Fibroblast of lung (primary cell): Measurements from ENCODE around the gene MIEN1. TPM values are rescaled to one million over a fixed set of nuclear protein-coding genes. Genes with fewer than 3 reads are reported as not detected.

ENCODE experiments used
- DNase-seq, 2 donors: peaks; one replicate each; pipeline versions ENCODE4 v3.0.0 to v3.0.0-alpha.2; 2010; ENCODE audit warnings: low read depth in 2 of 2
- H2AFZ ChIP-seq: 2 replicates; pipeline ENCODE4 v1.5.1; 2012; ENCODE audit warnings: low read length, control low read depth, inconsistent platforms
- H3K27ac ChIP-seq: 2 replicates; pipeline ENCODE4 v1.5.1; 2011; ENCODE audit warnings: low read length, control low read depth; ENCODE audit not compliant: insufficient read depth
- H3K27me3 ChIP-seq: 2 replicates; pipeline ENCODE4 v1.5.1; 2011; ENCODE audit warnings: mild to moderate bottlenecking, low read length; ENCODE audit not compliant: control insufficient read depth, insufficient read depth
- H3K36me3 ChIP-seq: 2 replicates; pipeline ENCODE4 v1.5.1; 2011; ENCODE audit warnings: low read length; ENCODE audit not compliant: control insufficient read depth, insufficient read depth
- H3K4me1 ChIP-seq: 2 replicates; pipeline ENCODE4 v1.5.1; 2011; ENCODE audit warnings: low read length; ENCODE audit not compliant: control insufficient read depth, insufficient read depth; ENCODE audit errors: extremely low read depth
- H3K4me2 ChIP-seq: 2 replicates; pipeline ENCODE4 v1.5.1; 2011; ENCODE audit warnings: low read length, control low read depth; ENCODE audit not compliant: insufficient read depth; ENCODE audit errors: extremely low read depth
- H3K4me3 ChIP-seq, 4 experiments: fragments of 200-600 bp in 1 of 4; sonication (generic) in 1 of 4; replicated peaks in 1 of 4; 2 replicates each; pipeline ENCODE4 v1.5.1; 2011 to 2016; ENCODE audit warnings: low read length in 4 of 4, low read depth in 3 of 4, mild to moderate bottlenecking in 3 of 4, control low read depth in 2 of 4, inconsistent platforms in 1 of 4, mixed read lengths in 1 of 4; ENCODE audit not compliant: insufficient read depth in 1 of 4; ENCODE audit errors: control extremely low read depth in 1 of 4
- H3K79me2 ChIP-seq: 2 replicates; pipeline ENCODE4 v1.5.1; 2012; ENCODE audit warnings: mild to moderate bottlenecking, low read length, inconsistent platforms; ENCODE audit not compliant: control insufficient read depth, insufficient read depth
- H3K9ac ChIP-seq: 2 replicates; pipeline ENCODE4 v1.5.1; 2011; ENCODE audit warnings: mild to moderate bottlenecking, low read length, control low read depth; ENCODE audit not compliant: insufficient read depth
- H3K9me3 ChIP-seq: 2 replicates; pipeline ENCODE4 v1.5.1; 2012; ENCODE audit warnings: low read depth, low read length; ENCODE audit not compliant: control insufficient read depth, insufficient read depth
- H4K20me1 ChIP-seq: 2 replicates; pipeline ENCODE4 v1.5.1; 2011; ENCODE audit warnings: low read length; ENCODE audit not compliant: control insufficient read depth, insufficient read depth; ENCODE audit errors: extremely low read depth
- CTCF ChIP-seq, 2 donors: IDR thresholded peaks in 1 of 2; conservative IDR thresholded peaks in 1 of 2; 1 replicate in 1 of 2; 2 replicates in 1 of 2; pipeline ENCODE4 v1.5.1; 2011 to 2012; ENCODE audit warnings: low read length in 2 of 2, control low read depth in 1 of 2, inconsistent platforms in 1 of 2, low read depth in 1 of 2, mild to moderate bottlenecking in 1 of 2
- EZH2 ChIP-seq: IDR thresholded peaks from 2 replicates; pipeline ENCODE4 v1.5.1; 2012; ENCODE audit warnings: low read length, control low read depth, mild to moderate bottlenecking; ENCODE audit errors: missing control alignments
- polyA plus RNA-seq, 2 donors: library from polyadenylated mRNA; depleted of rRNA in 1 of 2; stranded (reverse) in 1 of 2; unstranded in 1 of 2; fragments of >200 nt; gene quantifications; 2 replicates each; pipeline ENCODE4 v1.2.1, GENCODE V29; 2011 to 2012; ENCODE audit warnings: missing spikeins in 1 of 2
- total RNA-seq: library from RNA; depleted of rRNA; stranded (reverse); fragments of >200 nt; gene quantifications from 2 replicates; pipeline ENCODE4 v1.2.1, GENCODE V29; 2014

Gene MIEN1
- total and polyA plus RNA-seq, 2 donors (not counting 1 experiment from before 2014, with no cell fraction given) = 25.6 to 58.0 TPM

- Histone ChIP-seq H3K4me2 (no peak overlapping the region), H3K4me3 (no peak overlapping the region), H3K27ac (no peak overlapping the region), H3K9me3 (no peaks in the 10 kb centered on the region), H4K20me1 (no peaks in the 10 kb centered on the region), H3K27me3 (peaks cover 2% of the 10 kb centered on the region), H3K36me3 (no peaks in the 10 kb centered on the region), H2AFZ (no peak overlapping the region), H3K9ac (no peak overlapping the region), H3K4me1 (no peaks in the 10 kb centered on the region), H3K79me2 (no peaks in the 10 kb centered on the region)
- TF ChIP-seq CTCF (conservative IDR thresholded peaks at IDR 0.05 in 1 of 2, IDR thresholded peaks at IDR 0.05 in 1 of 2; ENCODE audit: low read depth in 1 of 2, low read length in 2 of 2) (no peak), EZH2 (no peak)
- DNase-seq = no peak
Measured at GRCh38 chr17:39747745-39748144, 17.4 kb upstream of the MIEN1 start.

- Histone ChIP-seq H3K4me1 (no peaks in the 10 kb centered on the region), H3K4me3 (no peak overlapping the region), H3K9ac (no peak overlapping the region), H3K79me2 (no peaks in the 10 kb centered on the region), H3K27ac (no peak overlapping the region), H3K36me3 (no peaks in the 10 kb centered on the region), H3K27me3 (peaks cover 2% of the 10 kb centered on the region), H3K9me3 (no peaks in the 10 kb centered on the region), H3K4me2 (no peak overlapping the region), H2AFZ (no peak overlapping the region), H4K20me1 (no peaks in the 10 kb centered on the region)
- TF ChIP-seq CTCF (conservative IDR thresholded peaks at IDR 0.05 in 1 of 2, IDR thresholded peaks at IDR 0.05 in 1 of 2; ENCODE audit: low read depth in 1 of 2, low read length in 2 of 2) = no peak
- no peak for TF ChIP-seq EZH2
- no peak for DNase-seq
Measured at GRCh38 chr17:39746145-39746461, 15.8 kb upstream of the MIEN1 start.

GRCh38 chr17:39745335-39746144, 15.2 kb upstream of the MIEN1 start:
- Histone ChIP-seq H3K27me3 (peaks cover 2% of the 10 kb centered on the region), H4K20me1 (no peaks in the 10 kb centered on the region), H2AFZ (no peak overlapping the region), H3K27ac (no peak overlapping the region), H3K4me2 (no peak overlapping the region), H3K79me2 (no peaks in the 10 kb centered on the region), H3K9me3 (no peaks in the 10 kb centered on the region), H3K36me3 (no peaks in the 10 kb centered on the region), H3K9ac (no peak overlapping the region), H3K4me3 (no peak overlapping the region), H3K4me1 (no peaks in the 10 kb centered on the region)
- TF ChIP-seq CTCF (conservative IDR thresholded peaks at IDR 0.05 in 1 of 2, IDR thresholded peaks at IDR 0.05 in 1 of 2; ENCODE audit: low read depth in 1 of 2, low read length in 2 of 2) (no peak), EZH2 (no peak)
- DNase-seq = no peak
